Right atrium auricular region (tissue), 2 donors: ENCODE results near the gene CCDC50. TPM values are rescaled to one million over a fixed set of nuclear protein-coding genes. Genes with fewer than 3 reads are reported as not detected.

Source experiments
- DNase-seq: peaks from one replicate; pipeline ENCODE4 v3.0.0-alpha.2; 2019; ENCODE audit warnings: low spot score
- H3K27ac ChIP-seq, 2 donors: fragments of 200-600 bp; sonication (generic); 1 replicate in 1 of 2; 2 replicates in 1 of 2; pipeline ENCODE4 v1.5.1; 2016 to 2019
- H3K27me3 ChIP-seq, 2 donors: fragments of 200-600 bp; sonication (generic); one replicate each; pipeline versions ENCODE4 v1.5.1 to v1.6.0; 2017 to 2019
- H3K36me3 ChIP-seq: fragments of 200-600 bp; sonication (generic); one replicate; pipeline ENCODE4 v1.5.1; 2016
- H3K4me1 ChIP-seq, 2 donors: fragments of 200-600 bp; sonication (generic); one replicate each; pipeline versions ENCODE4 v1.5.1 to v1.6.0; 2017 to 2019
- H3K4me3 ChIP-seq, 2 donors: fragments of 200-600 bp; sonication (generic); 1 replicate in 1 of 2; 2 replicates in 1 of 2; pipeline ENCODE4 v1.5.1; 2017 to 2019; ENCODE audit warnings: mild to moderate bottlenecking in 1 of 2, moderate library complexity in 1 of 2
- H3K9me3 ChIP-seq, 2 donors: fragments of 200-600 bp; sonication (generic); one replicate each; pipeline ENCODE4 v1.5.1; 2019
- CTCF ChIP-seq, 2 donors: fragments of 200-600 bp; sonication (generic); IDR thresholded peaks; one replicate each; pipeline ENCODE4 v1.5.1; 2019; ENCODE audit warnings: antibody characterized with exemption in 2 of 2
- total RNA-seq, 2 donors: library from RNA; depleted of rRNA; stranded (reverse); fragments of >200 nt; gene quantifications; one replicate each; pipeline ENCODE4 v1.1.0, GENCODE V29; 2016

Gene CCDC50
- total RNA-seq, 2 donors from 2014 or later, result 58.7 to 70.7 TPM

- no peak overlapping the region for H3K27ac ChIP-seq
- DNase-seq, result no peak
- no peak for TF ChIP-seq CTCF (IDR thresholded peaks at IDR 0.05)
- H3K27me3 ChIP-seq, result no peaks in the 10 kb centered on the region
- H3K36me3 ChIP-seq, result no peaks in the 10 kb centered on the region
- no peaks in the 10 kb centered on the region for H3K4me1 ChIP-seq
- H3K4me3 ChIP-seq, result no peak overlapping the region
- no peaks in the 10 kb centered on the region for H3K9me3 ChIP-seq
These were observed 88.2 kb downstream of the CCDC50 start for GRCh38 chr3:191417457-191417729.

DNA sequence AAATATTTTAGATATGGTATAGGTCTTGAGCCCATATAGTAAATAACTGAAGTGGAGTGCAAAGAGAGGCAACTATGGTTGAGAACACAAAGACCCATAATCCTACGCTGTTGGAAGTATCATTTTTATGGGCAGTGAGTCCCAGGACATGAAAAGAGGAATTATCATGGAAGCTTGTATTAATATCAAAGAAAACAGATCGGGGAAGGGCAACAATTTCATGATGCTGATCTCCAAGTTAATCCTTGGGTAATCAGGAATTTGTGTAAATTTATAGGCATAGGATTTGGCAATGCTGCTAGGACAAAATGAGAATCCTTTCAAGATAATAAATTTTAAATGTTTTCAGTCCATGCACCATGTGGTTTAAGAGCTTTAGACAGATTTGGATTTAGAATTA is 91.6 kb downstream of the CCDC50 start:
- no peaks in the 10 kb centered on the region for H3K9me3 ChIP-seq
- H3K27ac ChIP-seq, result no peak overlapping the region
- H3K4me3 ChIP-seq, result no peak overlapping the region
- TF ChIP-seq CTCF (IDR thresholded peaks at IDR 0.05), result no peak
- H3K4me1 ChIP-seq, result no peaks in the 10 kb centered on the region
- no peaks in the 10 kb centered on the region for H3K36me3 ChIP-seq
- no peak for DNase-seq
- no peaks in the 10 kb centered on the region for H3K27me3 ChIP-seq

GRCh38 chr3:191424881-191425280 is 95.7 kb downstream of the CCDC50 start:
- H3K4me3 ChIP-seq, result peak overlapping the region in 1 of 2 donors; percentile 9
- no peak for DNase-seq
- no peaks in the 10 kb centered on the region for H3K9me3 ChIP-seq
- H3K27ac ChIP-seq, result no peak overlapping the region
- H3K27me3 ChIP-seq, result no peaks in the 10 kb centered on the region
- H3K36me3 ChIP-seq, result no peaks in the 10 kb centered on the region
- no peak for TF ChIP-seq CTCF (IDR thresholded peaks at IDR 0.05)
- no peaks in the 10 kb centered on the region for H3K4me1 ChIP-seq

GRCh38 chr3:191425322-191425734 is 96.1 kb downstream of the CCDC50 start:
- Histone ChIP-seq H3K27me3 (no peaks in the 10 kb centered on the region), H3K36me3 (no peaks in the 10 kb centered on the region), H3K9me3 (no peaks in the 10 kb centered on the region), H3K4me1 (no peaks in the 10 kb centered on the region), H3K27ac (no peak overlapping the region), H3K4me3 (peak overlapping the region in 1 of 2 donors; percentile 9)
- DNase-seq, result no peak
- no peak for TF ChIP-seq CTCF (IDR thresholded peaks at IDR 0.05)

- H3K4me3 ChIP-seq, result no peak overlapping the region
- no peak for DNase-seq
- no peak for TF ChIP-seq CTCF (IDR thresholded peaks at IDR 0.05)
- H3K9me3 ChIP-seq, result no peaks in the 10 kb centered on the region
- H3K4me1 ChIP-seq, result no peaks in the 10 kb centered on the region
- H3K27me3 ChIP-seq, result no peaks in the 10 kb centered on the region
- no peak overlapping the region for H3K27ac ChIP-seq
- no peaks in the 10 kb centered on the region for H3K36me3 ChIP-seq
These were observed 97.1 kb downstream of the CCDC50 start for GRCh38 chr3:191426311-191426710.

- peaks cover 0 to 3% of the 10 kb centered on the region in 2 donors for H3K9me3 ChIP-seq
- no peaks in the 10 kb centered on the region for H3K27me3 ChIP-seq
- no peak for DNase-seq
- H3K4me1 ChIP-seq, result no peaks in the 10 kb centered on the region
- no peak for TF ChIP-seq CTCF (IDR thresholded peaks at IDR 0.05)
- H3K27ac ChIP-seq, result no peak overlapping the region
- no peak overlapping the region for H3K4me3 ChIP-seq
- no peaks in the 10 kb centered on the region for H3K36me3 ChIP-seq
These were observed 99.0 kb downstream of the CCDC50 start for GRCh38 chr3:191428177-191428576.
